Germinal center (tissue), 1 donor: ENCODE results near the gene GOLGB1.
"Not testable (repeated sequence)": the region's sequence is repeated elsewhere in the genome, so short reads cannot be mapped to it uniquely, and the experiment has no call there.

Source experiments
- DNase-seq: peaks from one replicate; pipeline ENCODE4 v3.0.0; 2012; ENCODE audit warnings: mixed read lengths, low spot score

The GOLGB1 gene

GRCh38 chr3:121747976-121748375 lies 1.6 kb downstream of the GOLGB1 start:
- DNase-seq: no peak

DNA sequence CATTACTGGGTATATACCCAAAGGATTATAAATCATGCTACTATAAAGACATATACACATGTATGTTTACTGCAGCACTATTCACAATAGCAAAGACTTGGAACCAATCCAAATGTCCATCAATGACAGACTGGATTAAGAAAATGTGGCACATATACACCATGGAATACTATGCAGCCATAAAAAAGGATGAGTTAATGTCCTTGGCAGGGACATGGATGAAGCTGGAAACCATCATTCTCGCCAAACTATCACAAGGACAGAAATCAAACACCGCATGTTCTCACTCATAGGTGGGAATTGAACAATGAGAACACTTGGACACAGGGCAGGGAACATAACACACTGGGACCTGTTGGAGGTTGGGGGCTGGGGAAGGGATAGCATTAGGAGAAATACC lies 6.4 kb downstream of the GOLGB1 start:
- not testable (repeated sequence) for DNase-seq

DNA sequence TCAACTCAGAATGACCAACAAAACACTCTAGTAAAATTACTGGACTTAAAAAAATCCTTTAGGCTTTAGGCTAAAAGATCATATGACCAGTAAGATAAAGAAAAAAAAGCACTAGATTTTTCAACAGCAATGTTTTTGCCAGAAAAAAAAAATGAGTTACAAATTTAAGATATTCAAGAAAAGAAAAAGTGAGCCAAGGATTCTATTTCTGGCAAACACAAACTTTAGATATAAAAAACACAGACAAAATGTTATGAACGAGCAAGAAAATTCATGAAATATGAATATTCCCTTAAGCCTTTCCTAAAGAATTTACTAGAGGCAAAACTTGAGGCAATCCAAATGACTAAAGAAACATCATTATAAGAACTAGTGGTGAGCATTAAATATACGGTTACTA lies 8.6 kb downstream of the GOLGB1 start:
- DNase-seq: no peak

GRCh38 chr3:121739902-121740301 lies 9.6 kb downstream of the GOLGB1 start:
- DNase-seq: no peak

DNA sequence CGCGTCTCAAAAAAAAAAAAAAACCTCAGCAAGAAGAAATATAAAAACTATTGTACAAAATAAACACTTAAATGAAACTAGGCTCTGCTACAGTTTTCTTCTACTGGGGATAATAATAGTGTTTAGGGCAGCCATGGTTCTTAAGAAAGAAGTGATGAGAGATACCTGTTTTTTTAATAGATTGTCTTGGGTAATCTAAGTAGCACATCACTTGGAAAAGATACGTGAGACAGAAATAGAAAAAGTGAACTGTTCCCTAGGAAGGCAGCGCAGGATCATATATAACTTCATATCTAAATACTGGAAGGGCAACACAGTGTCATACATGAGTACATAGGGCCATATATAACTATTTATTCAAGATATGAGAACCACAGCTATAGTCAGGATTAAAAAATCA lies 11.9 kb downstream of the GOLGB1 start:
- no peak for DNase-seq

- no peak for DNase-seq
These were observed 13.4 kb downstream of the GOLGB1 start for GRCh38 chr3:121736112-121736511.

- DNase-seq: no peak
These were observed 14.4 kb downstream of the GOLGB1 start for GRCh38 chr3:121735047-121735696.

DNA sequence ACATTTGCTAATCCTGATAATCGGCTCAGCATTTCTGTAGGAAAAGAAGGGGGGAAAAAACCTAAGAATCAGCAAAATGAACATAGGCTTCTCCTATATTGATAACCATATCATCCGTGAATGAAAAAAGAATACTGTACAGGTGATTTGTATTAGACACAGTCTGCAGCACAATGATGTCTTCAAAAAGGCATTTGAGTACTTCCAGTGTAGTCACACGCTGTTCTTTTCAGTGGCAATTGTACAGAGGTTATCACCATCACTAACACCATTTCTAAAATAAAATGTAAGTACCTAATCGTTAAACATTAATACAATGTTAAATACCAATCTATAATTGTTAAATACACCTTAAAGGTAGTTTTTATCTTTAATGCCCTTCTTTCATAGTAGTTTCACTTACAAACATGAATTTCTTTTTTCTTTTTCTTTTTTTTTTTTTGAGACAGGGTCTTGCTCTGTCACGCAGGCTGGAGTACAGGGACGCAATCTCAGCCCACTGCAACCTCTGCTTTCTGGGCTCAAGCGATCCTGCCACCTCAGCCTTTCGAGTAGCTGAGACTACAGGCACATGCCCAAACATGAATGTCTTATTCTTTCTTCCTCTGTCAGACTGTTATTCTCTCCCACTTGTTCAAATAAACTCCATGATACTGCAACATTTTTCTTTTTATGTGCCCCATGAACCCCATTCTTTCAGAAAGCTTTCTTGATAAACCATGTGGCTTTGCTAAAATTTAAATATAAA lies 18.4 kb downstream of the GOLGB1 start:
- DNase-seq: no peak

GRCh38 chr3:121724130-121724529 lies 25.4 kb downstream of the GOLGB1 start:
- no peak for DNase-seq

GRCh38 chr3:121723485-121723884 lies 26.1 kb downstream of the GOLGB1 start:
- DNase-seq: no peak

DNA sequence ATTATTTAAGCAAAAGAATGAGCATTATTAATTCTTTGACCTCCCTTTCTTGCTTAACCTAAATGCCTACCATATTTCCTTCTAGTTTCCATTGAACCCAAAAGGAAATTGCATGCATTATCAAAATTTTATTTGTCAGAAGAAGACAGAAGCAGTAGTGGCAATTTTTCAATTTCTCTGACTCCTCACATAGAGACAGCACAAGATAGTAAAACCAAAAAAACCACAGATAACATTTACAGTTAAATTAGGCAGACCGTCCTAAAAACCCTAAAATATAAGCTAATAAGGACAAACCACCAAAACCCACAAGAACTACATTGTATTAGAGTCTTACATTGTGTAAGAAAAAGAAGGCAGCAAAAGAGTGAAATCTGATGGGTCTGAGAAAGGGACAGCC lies 27.1 kb downstream of the GOLGB1 start:
- DNase-seq: no peak

DNA sequence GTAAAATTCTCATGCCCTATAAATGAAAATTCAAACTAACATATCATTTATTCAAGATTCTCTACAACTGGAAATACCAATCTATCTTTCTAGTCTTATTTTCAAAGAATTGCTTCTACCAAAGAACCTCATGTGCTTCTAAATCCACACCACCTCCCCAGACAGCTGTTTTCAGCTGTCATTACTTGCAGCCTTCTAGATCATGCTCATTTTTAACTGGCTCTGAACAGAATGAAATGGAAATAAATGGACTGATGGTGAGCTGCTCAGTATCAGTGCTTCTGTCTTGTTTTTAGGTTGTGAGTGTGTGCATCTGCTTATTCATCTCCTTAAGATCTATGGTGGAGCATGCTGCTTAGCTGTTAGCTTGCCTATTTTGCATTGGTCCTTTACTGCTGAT lies 29.4 kb downstream of the GOLGB1 start:
- no peak for DNase-seq

GRCh38 chr3:121719423-121719822 lies 30.1 kb downstream of the GOLGB1 start:
- no peak for DNase-seq

DNA sequence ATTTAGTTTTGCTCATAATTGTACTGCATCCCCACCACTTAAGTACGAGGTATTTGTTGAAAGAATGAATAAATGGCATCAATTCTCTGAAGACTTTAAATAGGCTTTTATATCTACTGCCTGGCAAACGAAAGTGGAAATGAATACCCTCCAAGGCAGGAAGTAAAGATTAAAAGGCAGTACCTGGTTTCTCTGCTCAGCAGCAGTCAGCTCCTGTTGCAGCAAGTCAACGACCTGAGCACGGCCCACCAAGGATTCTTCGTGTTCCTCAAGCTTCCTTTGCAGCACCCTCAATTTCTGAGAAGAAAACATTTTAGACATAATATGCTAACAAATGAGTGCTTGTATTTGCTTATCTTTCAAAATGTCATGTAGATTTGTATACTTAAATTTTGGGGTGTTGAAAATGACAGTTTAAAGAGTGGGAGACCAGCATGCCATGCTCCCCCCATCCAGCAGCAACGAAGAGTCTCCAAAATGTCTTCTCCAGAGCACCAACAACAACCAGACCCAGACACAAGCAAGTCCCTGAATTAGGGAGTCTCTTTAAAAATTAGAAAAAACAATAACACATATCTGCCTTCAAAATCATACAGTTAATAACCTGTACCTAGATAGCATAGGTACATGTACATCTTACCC lies 31.2 kb downstream of the GOLGB1 start:
- DNase-seq: no peak

- DNase-seq: no peak
These were observed 39.2 kb downstream of the GOLGB1 start for GRCh38 chr3:121710347-121710746.

DNA sequence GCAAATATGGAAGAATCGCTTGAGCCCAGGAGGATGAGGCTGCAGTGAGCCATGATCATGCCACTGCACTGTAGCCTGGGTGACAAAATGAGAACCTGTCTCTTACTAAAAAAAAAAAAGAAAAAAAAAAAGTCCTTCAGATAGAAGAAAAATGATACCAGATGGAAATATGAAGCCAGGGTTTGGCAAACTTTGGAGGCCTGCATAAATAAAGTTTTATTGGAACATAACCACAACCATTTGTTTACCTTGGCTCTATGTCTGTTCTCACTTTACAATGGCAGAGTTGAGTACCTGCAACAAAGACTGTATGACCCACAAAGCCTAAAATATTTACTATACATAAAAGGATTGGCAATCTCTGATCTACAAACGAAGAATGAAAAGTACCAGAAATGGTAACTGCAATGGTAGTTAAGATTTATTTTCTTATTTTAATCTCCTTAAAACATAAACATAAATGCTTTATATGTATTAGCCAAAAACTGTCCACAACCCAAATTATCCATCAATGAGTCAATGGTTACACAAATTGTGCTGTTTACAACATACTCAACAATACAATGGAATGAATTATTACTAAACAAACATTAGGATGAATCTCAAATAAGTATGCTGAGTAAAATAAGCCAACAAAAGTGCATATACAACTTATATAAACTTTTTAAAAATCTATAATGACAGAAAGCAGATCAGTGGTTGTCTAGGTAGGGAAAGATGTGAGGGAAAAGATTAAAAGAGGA lies 41.8 kb downstream of the GOLGB1 start:
- no peak for DNase-seq

DNA sequence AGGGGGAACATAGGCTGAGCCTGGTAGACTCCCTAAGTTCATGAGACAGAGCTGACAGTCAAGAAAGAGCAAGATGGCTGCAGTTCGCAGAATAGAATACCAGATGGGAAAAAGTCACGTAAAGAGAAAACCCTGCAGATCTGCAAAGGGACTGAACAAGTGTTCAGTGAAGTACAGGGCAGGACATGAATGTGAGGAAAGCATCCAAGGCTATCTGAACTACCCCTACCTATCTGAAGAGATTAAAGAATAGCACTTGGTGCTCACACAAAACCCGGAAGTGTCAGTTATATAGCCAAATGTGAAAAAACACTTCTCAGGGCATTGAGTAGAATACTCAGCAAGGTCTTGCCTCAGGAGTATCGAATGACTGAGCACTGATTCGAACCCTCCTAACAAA lies 44.0 kb downstream of the GOLGB1 start:
- DNase-seq: no peak

- DNase-seq: no peak
These were observed 45.6 kb downstream of the GOLGB1 start for GRCh38 chr3:121703973-121704372.

GRCh38 chr3:121698901-121699300 lies 50.6 kb downstream of the GOLGB1 start:
- DNase-seq: no peak

GRCh38 chr3:121698476-121698875 lies 51.1 kb downstream of the GOLGB1 start:
- DNase-seq: no peak

DNA sequence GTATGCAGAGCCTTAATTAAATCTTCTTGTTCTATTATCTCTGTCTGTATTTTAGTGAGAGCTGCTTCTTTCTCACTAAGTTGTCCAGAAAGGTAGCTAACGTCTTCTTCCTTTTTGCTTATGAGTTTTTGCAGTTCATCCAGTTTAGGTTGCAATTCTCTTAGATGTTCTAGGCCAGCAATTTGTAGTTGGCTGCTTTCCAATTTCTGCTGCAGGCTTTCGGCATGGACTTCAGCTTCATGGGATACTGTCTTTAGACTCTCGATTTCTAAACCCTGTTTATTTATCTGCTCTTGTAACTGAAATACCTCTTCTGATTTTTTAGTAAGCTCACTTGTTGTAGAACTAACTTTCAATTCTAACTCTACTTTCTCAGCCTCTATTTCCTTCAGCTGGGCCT lies 53.4 kb downstream of the GOLGB1 start:
- DNase-seq: no peak

DNA sequence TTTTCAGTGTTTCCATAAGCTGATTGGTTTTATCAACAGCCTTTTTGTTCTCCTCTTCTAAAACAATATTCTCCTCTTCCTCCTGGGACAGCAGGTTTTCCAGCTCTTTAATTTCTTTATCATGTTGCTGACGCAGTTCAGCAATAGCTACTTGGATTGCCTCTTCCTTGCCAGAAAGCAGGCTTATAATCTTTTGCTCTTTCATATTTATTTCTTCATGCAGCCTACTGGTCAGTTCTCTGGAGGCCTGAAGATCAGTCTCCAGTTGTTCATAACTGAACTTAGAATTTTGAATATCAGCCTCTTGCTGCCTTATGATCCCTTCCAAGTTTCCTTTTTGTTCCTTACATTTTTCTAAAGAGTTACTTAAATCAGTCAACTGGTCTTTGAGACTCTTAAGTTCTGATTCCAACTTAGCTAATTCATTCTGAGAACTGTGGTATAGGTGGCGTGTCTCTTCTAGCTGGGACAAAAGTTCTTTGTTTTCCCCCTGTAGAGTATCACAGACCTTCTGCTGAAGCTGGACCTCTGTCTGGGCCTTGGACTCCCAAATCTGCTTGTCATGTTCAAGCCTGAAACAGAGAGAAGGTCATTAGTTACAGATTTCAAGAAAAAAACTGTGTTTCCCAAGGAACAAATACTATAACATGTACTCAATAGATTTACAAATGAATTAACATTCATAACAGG lies 57.4 kb downstream of the GOLGB1 start:
- DNase-seq: no peak
